AG04450 (cell line): ENCODE measurements around the gene CTTNBP2. TPM values are rescaled to one million over a fixed set of nuclear protein-coding genes. Genes with fewer than 3 reads are reported as not detected.
"Not testable (repeated sequence)": the region's sequence is repeated elsewhere in the genome, so short reads cannot be mapped to it uniquely, and the experiment has no call there.

Experiments used
- CTCF ChIA-PET: fragments of 300-600, 350-600 bp; formaldehyde crosslinking; extraction: SDS; loops from one replicate; lab custom pipeline; 2022; ENCODE audit warnings: antibody characterized with exemption, inconsistent platforms; lab: Charles Lee
- POLR2A ChIA-PET: fragments of 350-600 bp; formaldehyde crosslinking; extraction: SDS; loops from one replicate; lab custom pipeline; 2021; ENCODE audit warnings: antibody characterized with exemption, inconsistent platforms; lab: Yijun Ruan, JAX
- DNase-seq: peaks from one replicate; pipeline ENCODE4 v3.0.0-alpha.2; 2011; ENCODE audit warnings: low read depth, low spot score
- H3K27ac ChIP-seq: one replicate; pipeline ENCODE4 v1.5.1; 2012; ENCODE audit warnings: low read depth, low read length, control low read depth
- H3K27me3 ChIP-seq: one replicate; pipeline ENCODE4 v1.6.0; 2012; ENCODE audit warnings: low read length; ENCODE audit not compliant: control insufficient read depth, insufficient read depth
- H3K4me3 ChIP-seq: 2 replicates; pipeline ENCODE4 v1.5.1; 2011; ENCODE audit warnings: mild to moderate bottlenecking, low read depth, low read length, control low read depth
- H3K9me3 ChIP-seq: 2 replicates; pipeline ENCODE4 v1.5.1; 2012; ENCODE audit warnings: low read length; ENCODE audit not compliant: control insufficient read depth, insufficient read depth
- polyA plus RNA-seq: library from polyadenylated mRNA; depleted of rRNA; stranded (reverse); fragments of >200 nt; gene quantifications from 2 replicates; pipeline ENCODE4 v1.2.3, GENCODE V29; 2011
- TF ChIP-seq, protein P1 (sequence below): IDR thresholded peaks from 2 replicates; pipeline ENCODE4 v1.5.1; 2011; ENCODE audit warnings: low read depth, low read length, control low read depth, inconsistent platforms

CTTNBP2 gene
- polyA plus RNA-seq, 1 experiment: 14.4 TPM

DNA sequence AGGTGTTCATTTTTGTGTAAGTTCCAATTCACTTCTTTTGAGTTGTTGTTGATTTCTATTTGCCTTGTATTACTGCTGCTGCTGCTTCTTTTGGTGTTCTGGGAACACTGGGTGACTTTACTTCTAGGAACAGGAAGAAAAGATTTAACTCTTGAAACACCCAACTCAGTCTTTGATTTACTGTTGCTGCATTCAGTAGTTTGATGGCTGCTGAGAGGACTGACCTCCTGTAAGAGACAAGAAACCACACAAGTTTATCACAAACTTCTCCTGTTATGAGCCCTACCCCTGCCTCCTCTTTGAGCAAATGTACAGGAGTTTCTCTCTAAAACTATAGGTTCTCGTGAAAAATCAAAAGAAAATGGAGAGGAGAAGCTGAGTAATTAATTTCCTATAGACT, 161.7 kb downstream of the CTTNBP2 start:
- DNase-seq: no peak
- Histone ChIP-seq H3K27ac (no peak overlapping the region), H3K9me3 (no peaks in the 10 kb centered on the region), H3K4me3 (no peak overlapping the region), H3K27me3 (no peaks in the 10 kb centered on the region)
- ChIA-PET POLR2A (no interaction called here), CTCF (interaction anchor here (2.9 kb wide), 1 partner anchor 253 kb away, joined by 29 read pairs; no protein-coding TSS in a partner anchor)
- TF ChIP-seq, protein P1, sequence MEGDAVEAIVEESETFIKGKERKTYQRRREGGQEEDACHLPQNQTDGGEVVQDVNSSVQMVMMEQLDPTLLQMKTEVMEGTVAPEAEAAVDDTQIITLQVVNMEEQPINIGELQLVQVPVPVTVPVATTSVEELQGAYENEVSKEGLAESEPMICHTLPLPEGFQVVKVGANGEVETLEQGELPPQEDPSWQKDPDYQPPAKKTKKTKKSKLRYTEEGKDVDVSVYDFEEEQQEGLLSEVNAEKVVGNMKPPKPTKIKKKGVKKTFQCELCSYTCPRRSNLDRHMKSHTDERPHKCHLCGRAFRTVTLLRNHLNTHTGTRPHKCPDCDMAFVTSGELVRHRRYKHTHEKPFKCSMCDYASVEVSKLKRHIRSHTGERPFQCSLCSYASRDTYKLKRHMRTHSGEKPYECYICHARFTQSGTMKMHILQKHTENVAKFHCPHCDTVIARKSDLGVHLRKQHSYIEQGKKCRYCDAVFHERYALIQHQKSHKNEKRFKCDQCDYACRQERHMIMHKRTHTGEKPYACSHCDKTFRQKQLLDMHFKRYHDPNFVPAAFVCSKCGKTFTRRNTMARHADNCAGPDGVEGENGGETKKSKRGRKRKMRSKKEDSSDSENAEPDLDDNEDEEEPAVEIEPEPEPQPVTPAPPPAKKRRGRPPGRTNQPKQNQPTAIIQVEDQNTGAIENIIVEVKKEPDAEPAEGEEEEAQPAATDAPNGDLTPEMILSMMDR: no peak

DNA sequence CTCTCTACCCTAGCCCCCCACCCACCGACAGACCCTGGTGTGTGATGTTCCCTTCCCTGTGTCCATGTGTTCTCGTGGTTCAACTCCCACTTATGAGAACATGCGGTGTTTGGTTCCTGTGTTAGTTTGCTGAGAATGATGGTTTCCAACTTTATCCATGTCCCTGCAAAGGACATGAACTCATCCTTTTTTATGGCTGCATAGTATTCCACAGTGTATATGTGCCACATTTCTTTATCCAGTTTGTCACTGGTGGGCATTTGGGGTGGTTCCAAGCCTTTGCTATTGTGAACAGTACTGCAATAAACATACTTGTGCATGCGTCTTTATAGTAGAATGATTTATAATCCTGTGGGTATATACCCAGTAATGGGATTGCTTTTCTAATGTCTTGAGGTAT, 165.1 kb downstream of the CTTNBP2 start:
- CTCF ChIA-PET: interaction anchor here (1.1 kb wide), 1 partner anchor 249 kb away, joined by 4 read pairs; no protein-coding TSS in a partner anchor
- H3K4me3 ChIP-seq, H3K9me3 ChIP-seq, DNase-seq, POLR2A ChIA-PET, H3K27me3 ChIP-seq, H3K27ac ChIP-seq: not testable (repeated sequence)

DNA sequence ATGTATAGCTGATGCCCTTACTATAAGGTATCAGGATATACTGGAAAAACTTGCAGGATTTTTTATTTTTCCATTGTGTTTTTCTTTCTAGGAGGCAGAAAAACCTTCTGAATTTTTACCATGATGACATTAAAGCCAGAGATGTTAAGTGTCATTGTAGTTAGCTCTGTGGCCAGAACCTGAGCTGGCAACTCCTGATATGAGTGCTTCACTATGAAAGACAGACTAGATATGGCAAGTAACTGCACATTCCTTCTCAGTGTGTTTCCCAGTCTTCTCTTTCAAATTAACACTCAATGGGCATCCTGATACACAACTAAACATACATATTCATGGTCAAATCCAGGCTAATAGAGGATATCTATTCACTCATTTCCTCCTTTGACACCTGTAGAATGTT, 166.2 kb downstream of the CTTNBP2 start:
- no peaks in the 10 kb centered on the region for H3K9me3 ChIP-seq
- no peak overlapping the region for H3K27ac ChIP-seq
- TF ChIP-seq, protein P1: no peak
- no peak overlapping the region for H3K4me3 ChIP-seq
- CTCF ChIA-PET: interaction anchor here (0.9 to 1.1 kb wide), 2 partner anchors 9 to 248 kb away, joined by 3 to 4 read pairs; no protein-coding TSS in a partner anchor
- H3K27me3 ChIP-seq: no peaks in the 10 kb centered on the region
- POLR2A ChIA-PET: no interaction called here
- DNase-seq: no peak

DNA sequence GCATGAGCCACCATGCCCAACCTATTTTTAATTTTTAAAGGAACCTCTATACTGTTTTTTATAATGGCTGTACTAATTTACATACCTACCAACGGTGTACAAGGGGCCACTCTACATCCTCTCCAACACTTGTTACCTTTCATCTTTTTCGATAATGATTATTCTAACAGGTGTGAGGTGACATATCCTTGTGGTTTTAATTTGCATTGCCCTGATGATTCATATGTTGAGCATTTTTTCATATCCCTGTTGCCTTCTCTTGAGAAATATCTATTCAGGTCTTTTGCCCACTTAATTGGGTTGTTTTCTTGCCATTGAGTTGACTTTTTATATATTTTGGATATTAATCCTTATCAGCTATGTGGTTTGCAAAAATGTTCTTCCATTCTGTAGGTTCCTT, 167.0 kb downstream of the CTTNBP2 start:
- no peak for DNase-seq
- Histone ChIP-seq H3K4me3 (no peak overlapping the region), H3K9me3 (no peaks in the 10 kb centered on the region), H3K27ac (no peak overlapping the region), H3K27me3 (no peaks in the 10 kb centered on the region)
- CTCF ChIA-PET: interaction anchor here (0.9 to 1.1 kb wide), 2 partner anchors 10 to 247 kb away, joined by 3 read pairs; no protein-coding TSS in a partner anchor
- POLR2A ChIA-PET: no interaction called here
- TF ChIP-seq, protein P1: no peak

DNA sequence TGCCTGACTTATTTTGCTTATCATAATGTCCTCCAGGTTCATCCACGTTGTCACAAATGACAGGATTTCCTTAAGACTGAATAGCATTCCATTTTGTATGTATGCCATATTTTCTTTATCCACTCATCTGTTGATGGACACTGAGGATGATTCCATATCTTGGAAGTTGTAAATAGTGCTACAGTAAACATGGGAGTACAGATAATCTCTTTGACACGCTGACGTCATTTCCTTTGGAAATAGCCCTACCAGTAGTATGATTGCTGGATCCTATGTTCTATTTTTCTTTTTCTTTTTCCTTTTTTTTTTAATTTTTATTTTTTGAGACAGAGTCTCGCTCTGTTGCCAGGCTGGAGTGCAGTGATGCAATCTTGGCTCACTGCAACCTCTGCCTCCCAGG, 167.6 kb downstream of the CTTNBP2 start:
- H3K27me3 ChIP-seq: no peaks in the 10 kb centered on the region
- H3K27ac ChIP-seq: no peak overlapping the region
- no peaks in the 10 kb centered on the region for H3K9me3 ChIP-seq
- TF ChIP-seq, protein P1: no peak
- ChIA-PET CTCF (interaction anchor here (1.1 kb wide), 1 partner anchor 247 kb away, joined by 3 read pairs; no protein-coding TSS in a partner anchor), POLR2A (no interaction called here)
- H3K4me3 ChIP-seq: no peak overlapping the region
- no peak for DNase-seq
